HEK293T (cell line): ENCODE measurements around the gene G0S2.

Experiments
- CTBP1 ChIP-seq: fragments of 450-650 bp; IDR thresholded peaks from 2 replicates; pipeline ENCODE4 v1.6.1; 2016; ENCODE audit warnings: borderline replicate concordance
- FOXM1 ChIP-seq: fragments of 450-650 bp; IDR thresholded peaks from 2 replicates; pipeline ENCODE4 v1.6.1; 2017; ENCODE audit warnings: mild to moderate bottlenecking, borderline replicate concordance
- L3MBTL2 ChIP-seq: fragments of 450-650 bp; conservative IDR thresholded peaks from 2 replicates; pipeline ENCODE4 v1.6.1; 2016; ENCODE audit warnings: mild to moderate bottlenecking
- NFRKB ChIP-seq: fragments of 450-650 bp; IDR thresholded peaks from 2 replicates; pipeline ENCODE4 v1.6.1; 2016; ENCODE audit warnings: mild to moderate bottlenecking, moderate library complexity

- TF ChIP-seq NFRKB (no peak), L3MBTL2 (no peak), FOXM1 (no peak), CTBP1 (no peak)
Observed at GRCh38 chr1:209708297-209708696, 33.1 kb downstream of the G0S2 start.
